Measurements from ENCODE around the gene MCRIP1.

- TF ChIP-seq CTCF (IDR thresholded peaks at IDR 0.05; ENCODE audit: insufficient read depth, low read length) (no peak), POLR2AphosphoS5 (IDR thresholded peaks at IDR 0.05; ENCODE audit: low read depth) (no peak), REST (IDR thresholded peaks at IDR 0.05; ENCODE audit: insufficient replicate concordance, low read depth) (no peak), GABPA (IDR thresholded peaks at IDR 0.05; ENCODE audit: low read depth) (no peak), SPI1 (IDR thresholded peaks at IDR 0.05; ENCODE audit: borderline replicate concordance, low read depth) (no peak)
These were observed 45.2 kb upstream of the MCRIP1 start for GRCh38 chr17:81878294-81878693.
